Spleen (tissue), 11 donors: Measurements from ENCODE around the gene FASN. TPM values are rescaled to one million over a fixed set of nuclear protein-coding genes. Genes with fewer than 3 reads are reported as not detected.

ENCODE experiments used
- DNase-seq: peaks from one replicate; pipeline ENCODE4 v3.0.0-alpha.2; 2020
- H3K27ac ChIP-seq, 8 donors: fragments of 200-600 bp; sonication (generic) in 7 of 8; 1 replicate in 4 of 8; 2 replicates in 4 of 8; pipeline versions ENCODE4 v1.5.0 to v1.8.0; 2016 to 2021; ENCODE audit warnings: inconsistent platforms in 4 of 8, mild to moderate bottlenecking in 4 of 8, moderate library complexity in 1 of 8
- H3K27me3 ChIP-seq, 7 donors: fragments of 200-600 bp; sonication (generic) in 6 of 7; replicated peaks in 1 of 7; 1 replicate in 4 of 7; 2 replicates in 3 of 7; pipeline versions ENCODE4 v1.5.0 to v1.8.0; 2016 to 2021; ENCODE audit warnings: inconsistent platforms in 3 of 7, mild to moderate bottlenecking in 1 of 7
- H3K36me3 ChIP-seq, 6 donors: fragments of 200-600 bp; sonication (generic) in 5 of 6; 1 replicate in 4 of 6; 2 replicates in 2 of 6; pipeline versions ENCODE4 v1.5.0 to v1.8.0; 2016 to 2021; ENCODE audit warnings: inconsistent platforms in 2 of 6
- H3K4me1 ChIP-seq, 6 donors: fragments of 200-600 bp; sonication (generic) in 5 of 6; 1 replicate in 3 of 6; 2 replicates in 3 of 6; pipeline versions ENCODE4 v1.5.0 to v1.8.0; 2016 to 2021; ENCODE audit warnings: inconsistent platforms in 3 of 6
- H3K4me3 ChIP-seq, 8 donors: fragments of 200-600 bp; sonication (generic) in 7 of 8; 1 replicate in 4 of 8; 2 replicates in 4 of 8; pipeline versions ENCODE4 v1.5.0 to v1.8.0; 2016 to 2021; ENCODE audit warnings: inconsistent platforms in 4 of 8, mild to moderate bottlenecking in 4 of 8, moderate library complexity in 2 of 8
- H3K9me3 ChIP-seq, 8 donors: fragments of 200-600 bp; sonication (generic) in 7 of 8; 1 replicate in 4 of 8; 2 replicates in 4 of 8; pipeline versions ENCODE4 v1.5.0 to v1.8.0; 2016 to 2021; ENCODE audit warnings: inconsistent platforms in 4 of 8
- CTCF ChIP-seq, 11 experiments: fragments of 200-600 bp in 7 of 11; fragments of 450-650 bp in 4 of 11; sonication (generic) in 4 of 11; IDR thresholded peaks in 8 of 11; conservative IDR thresholded peaks in 3 of 11; 1 replicate in 7 of 11; 2 replicates in 4 of 11; pipeline versions ENCODE4 v1.4.0 to v1.8.0; 2016 to 2021; ENCODE audit warnings: antibody characterized with exemption in 11 of 11, inconsistent platforms in 4 of 11, mild to moderate bottlenecking in 1 of 11
- POLR2A ChIP-seq, 3 donors: fragments of 450-650 bp; IDR thresholded peaks; one replicate each; pipeline ENCODE4 v1.5.1; 2017; ENCODE audit warnings: antibody characterized with exemption in 3 of 3, mild to moderate bottlenecking in 1 of 3
- POLR2AphosphoS5 ChIP-seq, 3 donors: sonication (generic); formaldehyde crosslinking; IDR thresholded peaks; one replicate each; pipeline ENCODE4 v1.5.1; 2017; ENCODE audit warnings: antibody characterized with exemption in 3 of 3
- WGBS, 5 donors: extraction: QIAGEN DNeasy Blood & Tissue Kit in 3 of 5; methylation state at CpG; one replicate each; pipeline versions ENCODE4 v1.1.5 to v1.1.7; 2013 to 2018; 5-methylcytosine and 5-hydroxymethylcytosine counted together
- intact Hi-C: fragments of 100-400 bp; cut with DNase I; formaldehyde crosslinking; loops from one replicate; pipeline ENCODE4 v1.15.0; 2023; ENCODE audit warnings: low total_unique reads
- polyA plus RNA-seq, 3 donors: library from polyadenylated mRNA; stranded (reverse); fragments of 200-250 nt; gene quantifications; one replicate each; pipeline ENCODE4 v1.2.1, GENCODE V29; 2013
- total RNA-seq, 7 donors: library from RNA; depleted of rRNA in 3 of 7; stranded (reverse); fragments of >200 nt in 3 of 7; fragmentation: NEBNext Ultra II Directional in 4 of 7; extraction: Animal tissue kit (Norgen Biotek cat#: 25700) in 4 of 7; gene quantifications; one replicate each; pipeline versions ENCODE4 v1.1.0 to v1.2.1, GENCODE V29; 2016 to 2021
- donor health status: healthy with polysubstance abuse.
- donor health status: DM: no; HTN: no; CAD: no; lungs with moderate emphysema.
- donor health status: DM: no; HTN: no; CAD: no.
- donor health status: Bipolar disorder and iron deficiency.
- donor health status: healthy.
- donor health status: DM: no; HTN: no; CAD: no.
- donor health status: DM: yes; HTN: yes; CAD: no.

Gene FASN
- total and polyA plus RNA-seq, 10 donors = 9.3 to 45.2 (median 21.3) TPM

- no peaks in the 10 kb centered on the region for H3K27me3 ChIP-seq
- H3K4me3 ChIP-seq = no peak overlapping the region
- TF ChIP-seq POLR2AphosphoS5 (IDR thresholded peaks at IDR 0.05) (no peak), POLR2A (IDR thresholded peaks at IDR 0.05) (no peak), CTCF (IDR thresholded peaks at IDR 0.05 in 8 of 11, conservative IDR thresholded peaks at IDR 0.05 in 3 of 11) (no peak)
- peaks cover 0 to 13% (median 4%) of the 10 kb centered on the region in 6 donors for H3K4me1 ChIP-seq
- intact Hi-C loops = no loop called here
- no peak for DNase-seq
- H3K27ac ChIP-seq = no peak overlapping the region
- WGBS, 5 donors = 87 to 98% (median 94%) methylated on average over 3 to 20 of the region's 20 CpGs
- peaks cover 0 to 91% (median 79%) of the 10 kb centered on the region in 6 donors for H3K36me3 ChIP-seq
- H3K9me3 ChIP-seq = no peaks in the 10 kb centered on the region
Observed at GRCh38 chr17:82081546-82081945, 16.5 kb downstream of the FASN start.

GRCh38 chr17:82080789-82081464, 17.1 kb downstream of the FASN start:
- no peaks in the 10 kb centered on the region for H3K27me3 ChIP-seq
- WGBS, 5 donors = 93 to 96% (median 96%) methylated on average over 16 to 44 of the region's 44 CpGs
- DNase-seq = no peak
- intact Hi-C loops = no loop called here
- H3K4me3 ChIP-seq = no peak overlapping the region
- no peaks in the 10 kb centered on the region for H3K9me3 ChIP-seq
- TF ChIP-seq POLR2AphosphoS5 (IDR thresholded peaks at IDR 0.05) = no peak
- no peak for TF ChIP-seq POLR2A (IDR thresholded peaks at IDR 0.05)
- TF ChIP-seq CTCF (IDR thresholded peaks at IDR 0.05 in 8 of 11, conservative IDR thresholded peaks at IDR 0.05 in 3 of 11) = no peak
- no peak overlapping the region for H3K27ac ChIP-seq
- H3K4me1 ChIP-seq = peaks cover 0 to 13% (median 4%) of the 10 kb centered on the region in 6 donors
- H3K36me3 ChIP-seq = peaks cover 0 to 85% (median 72%) of the 10 kb centered on the region in 6 donors

- H3K4me3 ChIP-seq = no peak overlapping the region
- H3K4me1 ChIP-seq = peaks cover 0 to 7% (median under 1%) of the 10 kb centered on the region in 6 donors
- H3K9me3 ChIP-seq = no peaks in the 10 kb centered on the region
- intact Hi-C loops = no loop called here
- no peak overlapping the region for H3K27ac ChIP-seq
- H3K36me3 ChIP-seq = peaks cover 0 to 78% (median 65%) of the 10 kb centered on the region in 6 donors
- TF ChIP-seq POLR2AphosphoS5 (IDR thresholded peaks at IDR 0.05) (no peak), POLR2A (IDR thresholded peaks at IDR 0.05) (no peak), CTCF (IDR thresholded peaks at IDR 0.05 in 8 of 11, conservative IDR thresholded peaks at IDR 0.05 in 3 of 11) (no peak)
- no peaks in the 10 kb centered on the region for H3K27me3 ChIP-seq
- 85 to 93% (median 91%) methylated on average over 19 to 36 of the region's 36 CpGs for WGBS, 5 donors
- DNase-seq = no peak
Observed at GRCh38 chr17:82080048-82080788, 17.8 kb downstream of the FASN start.
